ENCODE results near the gene LRRC4B.

DNA sequence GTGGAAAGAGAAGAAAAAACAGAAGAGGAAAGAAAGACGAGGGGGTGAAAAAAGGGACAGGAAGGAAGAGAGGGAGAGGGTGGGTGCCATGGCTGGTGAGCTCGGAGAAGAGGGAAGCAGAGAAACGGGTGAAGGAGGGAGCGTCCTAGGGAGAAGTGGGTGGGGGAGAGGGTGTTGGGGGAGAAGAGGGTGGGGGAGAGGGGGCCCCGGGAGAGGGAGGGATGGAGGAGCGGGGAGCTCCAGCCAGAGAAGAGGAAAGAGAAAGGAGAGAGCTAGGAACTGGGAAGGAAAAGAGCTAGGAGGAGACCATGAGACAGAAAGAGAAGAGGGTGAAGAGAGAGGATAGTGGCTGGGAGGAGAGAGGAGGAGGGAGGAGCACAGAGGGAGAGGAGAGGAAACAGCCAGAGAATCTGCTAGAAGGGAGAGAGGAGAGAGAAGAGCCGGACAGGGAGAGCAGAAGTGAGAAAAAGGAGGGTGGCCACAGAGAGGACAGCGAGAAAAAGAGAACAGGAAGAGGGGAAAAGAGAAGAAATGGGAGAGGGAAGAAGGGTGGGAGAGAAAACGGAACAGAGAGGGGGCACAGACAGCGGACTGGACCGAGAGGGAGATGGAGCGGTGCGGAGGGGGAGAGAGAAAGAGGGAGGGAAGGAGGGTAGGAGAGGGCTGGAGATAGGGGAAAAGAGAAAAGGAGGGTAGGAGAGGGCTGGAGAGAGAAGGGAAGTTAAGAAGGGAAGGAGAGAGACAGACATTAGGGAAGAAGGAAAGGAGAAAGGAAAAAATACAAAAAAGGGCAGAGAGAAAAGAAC, 79.6 kb downstream of the LRRC4B start:
- no peak for TF ChIP-seq CTCF (conservative IDR thresholded peaks at IDR 0.05 in 1 of 2, IDR thresholded peaks at IDR 0.05 in 1 of 2; ENCODE audit: low read depth in 1 of 2, low read length in 2 of 2)
- TF ChIP-seq EZH2 (IDR thresholded peaks at IDR 0.05; ENCODE audit: low read length, missing control alignments) = no peak

All from fibroblast of lung (primary cell).